Sigmoid colon (tissue), 4 donors: ENCODE results near the gene C1orf21.

Source experiments
- CTCF ChIP-seq, 4 experiments: fragments of 450-650 bp in 3 of 4; fragments of 200-600 bp in 1 of 4; IDR thresholded peaks; one replicate each; pipeline ENCODE4 v1.5.1; 2016 to 2019; ENCODE audit warnings: antibody characterized with exemption in 4 of 4, mild to moderate bottlenecking in 3 of 4, moderate library complexity in 2 of 4
- EP300 ChIP-seq, 4 donors: sonication (generic); formaldehyde crosslinking; IDR thresholded peaks; one replicate each; pipeline ENCODE4 v1.6.1; 2017; ENCODE audit warnings: antibody characterized with exemption in 4 of 4
- POLR2A ChIP-seq, 2 donors: fragments of 450-650 bp; IDR thresholded peaks; one replicate each; pipeline ENCODE4 v1.6.1; 2016; ENCODE audit warnings: antibody characterized with exemption in 2 of 2, mild to moderate bottlenecking in 2 of 2, moderate library complexity in 2 of 2
- POLR2AphosphoS5 ChIP-seq, 4 donors: sonication (generic); formaldehyde crosslinking; IDR thresholded peaks; one replicate each; pipeline ENCODE4 v1.6.1; 2017; ENCODE audit warnings: antibody characterized with exemption in 4 of 4

GRCh38 chr1:184489908-184490307, 103.1 kb downstream of the C1orf21 start:
- no peak for TF ChIP-seq CTCF (IDR thresholded peaks at IDR 0.05)
- no peak for TF ChIP-seq POLR2A (IDR thresholded peaks at IDR 0.05)
- no peak for TF ChIP-seq POLR2AphosphoS5 (IDR thresholded peaks at IDR 0.05)
- TF ChIP-seq EP300 (IDR thresholded peaks at IDR 0.05), result no peak
